Measurements from ENCODE around the gene BRINP3.
"Not testable (repeated sequence)": the region's sequence is repeated elsewhere in the genome, so short reads cannot be mapped to it uniquely, and the experiment has no call there.

Gene BRINP3

DNA sequence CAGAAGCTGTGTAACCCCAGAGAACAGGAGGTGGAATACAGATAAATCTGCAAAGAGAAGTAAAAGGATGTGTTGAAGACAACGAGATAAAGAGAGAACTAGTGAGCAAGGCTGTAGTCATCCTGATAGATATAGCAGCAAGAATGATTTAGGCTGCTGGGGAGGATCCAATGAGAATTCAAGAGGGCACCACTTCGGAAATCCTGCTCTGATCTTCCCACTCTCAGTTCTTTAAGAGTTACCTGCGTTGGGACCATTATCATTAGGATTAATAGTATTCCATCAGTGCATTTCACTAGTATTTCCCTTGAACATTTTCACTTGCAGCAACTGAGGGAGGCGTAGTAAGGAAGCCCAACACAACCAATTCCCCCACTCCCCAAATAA lies at the start of gene BRINP3:
Gene BRINP3 (minus strand): TSS at position 103 of the 387 bp plus-strand sequence.
- DNase-seq (ENCODE audit: low read depth), result no peak

DNA sequence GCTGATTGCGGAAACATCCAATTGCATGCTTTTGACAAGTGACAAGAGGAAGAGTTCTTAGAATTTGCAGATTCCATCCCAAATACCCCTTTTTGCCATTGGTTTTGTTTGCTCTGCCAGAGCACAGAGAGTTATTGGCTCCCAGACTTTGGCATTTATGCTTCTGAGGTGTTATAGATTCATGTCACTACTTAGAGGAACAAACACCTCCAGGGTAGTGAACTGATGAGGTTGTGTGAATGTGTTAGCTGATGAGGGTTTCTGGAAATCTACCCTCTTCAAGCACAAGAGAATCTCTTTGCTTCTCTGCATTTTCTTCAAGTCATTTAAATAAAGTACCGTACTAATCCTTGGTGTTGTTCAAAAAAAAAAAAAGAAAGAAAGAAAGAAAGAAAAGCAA lies 33.9 kb upstream of the BRINP3 start:
- no peak for DNase-seq (ENCODE audit: low read depth)

DNA sequence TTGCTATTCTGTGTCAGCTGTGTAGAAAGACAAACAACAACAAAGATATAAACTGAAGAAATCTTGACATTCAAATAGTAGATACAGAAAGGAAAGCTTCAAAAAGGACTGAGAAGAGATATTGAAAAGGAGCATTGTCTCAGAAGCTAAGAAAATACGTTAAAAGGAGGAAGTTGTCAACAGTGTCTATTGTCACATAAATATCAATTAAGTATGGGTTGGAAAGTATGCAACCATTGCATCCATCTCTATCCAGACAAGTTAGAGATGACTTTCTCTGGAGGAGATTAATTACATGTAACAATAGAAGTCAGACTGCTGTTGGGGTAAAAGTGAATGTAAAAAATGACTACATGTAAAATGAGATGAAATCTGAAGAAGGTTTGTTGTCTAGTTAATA lies 29.7 kb upstream of the BRINP3 start:
- no peak for DNase-seq (ENCODE audit: low read depth)

- not testable (repeated sequence) for DNase-seq (ENCODE audit: low read depth)
Observed at GRCh38 chr1:190504539-190504938, 26.9 kb upstream of the BRINP3 start.

- no peak for DNase-seq (ENCODE audit: low read depth)
Observed at GRCh38 chr1:190497565-190497964, 19.9 kb upstream of the BRINP3 start.

DNA sequence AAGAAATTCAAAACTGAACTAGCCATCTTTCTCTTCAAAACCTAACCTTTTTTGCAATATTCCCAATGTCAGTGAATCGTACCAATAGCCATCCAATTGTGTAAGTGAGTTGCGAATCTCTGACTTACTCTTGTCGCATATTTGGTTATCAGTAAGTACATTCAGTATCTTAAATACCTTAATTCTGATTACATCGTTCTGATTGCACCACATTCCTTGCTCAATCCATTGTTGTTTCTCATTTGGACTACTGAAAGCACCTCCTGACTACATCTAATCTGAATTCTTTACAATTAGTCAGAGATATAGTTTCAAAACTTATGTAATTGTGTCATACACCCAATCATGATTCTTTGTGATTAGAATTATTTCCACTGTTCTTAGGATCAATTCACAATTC lies 16.8 kb upstream of the BRINP3 start:
- DNase-seq (ENCODE audit: low read depth), result no peak

DNA sequence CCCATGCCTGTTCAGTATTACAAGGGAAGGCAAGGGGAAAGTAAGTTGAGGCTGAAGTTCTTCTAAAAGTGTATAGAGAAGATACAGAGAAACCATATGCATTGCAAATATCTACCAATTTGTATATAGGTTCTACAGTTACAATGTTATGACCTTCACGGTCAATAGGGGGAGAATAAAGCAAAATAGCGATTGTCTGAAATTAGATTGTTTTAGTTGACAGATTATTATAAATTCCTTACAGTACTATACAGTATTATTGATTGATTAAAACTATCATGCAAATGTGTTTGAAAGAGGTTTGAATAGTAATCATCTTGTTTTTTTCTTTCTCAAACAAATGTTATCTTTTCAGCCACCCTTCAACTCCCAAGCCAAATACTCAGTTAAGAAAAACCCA lies 13.7 kb upstream of the BRINP3 start:
- DNase-seq (ENCODE audit: low read depth), result no peak

- no peak for DNase-seq (ENCODE audit: low read depth)
Observed at GRCh38 chr1:190484045-190484444, 6.4 kb upstream of the BRINP3 start.

- DNase-seq (ENCODE audit: low read depth), result no peak
Observed at GRCh38 chr1:190480231-190480630, 2.6 kb upstream of the BRINP3 start.

DNA sequence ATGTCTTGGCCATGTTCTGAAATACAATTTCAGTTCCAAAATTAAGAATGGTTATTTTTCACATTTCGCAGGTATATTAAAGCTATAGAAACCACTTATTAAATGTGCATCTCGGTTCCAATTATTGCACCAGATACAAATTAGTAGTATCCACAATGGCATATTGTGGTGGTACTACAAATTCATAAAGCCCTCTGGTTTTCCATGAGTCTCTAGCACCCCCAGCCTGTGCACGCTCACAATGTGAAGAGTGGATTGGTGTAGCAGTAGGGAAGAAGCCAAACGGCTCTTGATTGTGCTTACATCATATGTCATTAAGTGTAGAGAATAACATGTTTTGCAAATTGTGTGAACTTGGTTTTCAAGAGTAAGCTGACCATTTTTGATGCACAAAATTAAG lies 1.9 kb upstream of the BRINP3 start:
- no peak for DNase-seq (ENCODE audit: low read depth)

- DNase-seq (ENCODE audit: low read depth), result no peak
Observed at GRCh38 chr1:190479050-190479397, 1.4 kb upstream of the BRINP3 start.

DNA sequence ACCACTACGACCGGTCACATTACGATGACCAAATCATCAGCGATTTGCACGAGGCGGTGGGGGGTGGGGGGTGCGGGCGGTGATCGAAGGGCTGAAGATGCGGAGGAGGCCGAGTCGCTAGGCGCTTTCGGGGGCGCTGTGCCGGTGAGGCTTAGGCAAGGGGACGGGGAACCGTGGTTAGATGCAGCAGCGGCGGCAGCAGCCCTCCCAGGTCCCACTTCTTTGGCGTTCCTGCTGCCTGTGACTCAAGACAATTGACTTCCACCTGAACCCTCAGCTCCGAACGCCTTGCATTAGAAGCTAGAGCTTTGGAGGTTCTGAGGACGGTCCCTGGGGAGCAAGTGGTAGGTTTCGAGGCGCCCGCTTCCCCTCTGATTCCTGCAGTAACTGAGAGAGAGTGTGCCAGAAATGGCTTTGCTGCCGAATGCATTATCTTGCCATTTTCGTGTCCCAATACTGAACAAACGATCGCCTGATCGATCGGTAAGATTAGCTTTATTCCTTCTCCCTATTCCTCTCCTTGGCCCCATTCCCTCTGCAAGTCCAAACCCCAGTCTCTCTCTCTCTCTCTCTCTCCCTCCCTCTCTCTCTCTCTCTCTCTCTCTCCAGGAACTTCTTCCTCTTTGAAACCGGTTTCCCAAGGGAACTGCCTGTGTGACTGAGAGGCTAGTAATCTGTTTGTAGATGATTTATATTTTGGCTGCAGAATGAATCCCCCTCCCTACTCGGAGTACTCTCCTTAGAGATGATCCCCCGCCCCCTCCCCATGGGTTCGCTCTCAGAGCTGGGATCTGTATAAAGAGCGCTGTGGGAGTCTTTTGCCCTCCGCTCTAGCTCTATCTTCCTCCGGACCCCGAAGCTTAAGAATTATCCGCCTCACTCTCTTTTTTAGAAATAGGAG lies 735 bp upstream of the BRINP3 start:
- DNase-seq (ENCODE audit: low read depth), result no peak

- no peak for DNase-seq (ENCODE audit: low read depth)
Observed at GRCh38 chr1:190476806-190477205, 858 bp downstream of the BRINP3 start.

- no peak for DNase-seq (ENCODE audit: low read depth)
Observed at GRCh38 chr1:190476321-190476720, 1.3 kb downstream of the BRINP3 start.

GRCh38 chr1:190475421-190476141 lies 2.1 kb downstream of the BRINP3 start:
- DNase-seq (ENCODE audit: low read depth), result no peak

- DNase-seq (ENCODE audit: low read depth), result no peak
Observed at GRCh38 chr1:190474650-190475211, 2.9 kb downstream of the BRINP3 start.

GRCh38 chr1:190474010-190474409 lies 3.7 kb downstream of the BRINP3 start:
- no peak for DNase-seq (ENCODE audit: low read depth)

DNA sequence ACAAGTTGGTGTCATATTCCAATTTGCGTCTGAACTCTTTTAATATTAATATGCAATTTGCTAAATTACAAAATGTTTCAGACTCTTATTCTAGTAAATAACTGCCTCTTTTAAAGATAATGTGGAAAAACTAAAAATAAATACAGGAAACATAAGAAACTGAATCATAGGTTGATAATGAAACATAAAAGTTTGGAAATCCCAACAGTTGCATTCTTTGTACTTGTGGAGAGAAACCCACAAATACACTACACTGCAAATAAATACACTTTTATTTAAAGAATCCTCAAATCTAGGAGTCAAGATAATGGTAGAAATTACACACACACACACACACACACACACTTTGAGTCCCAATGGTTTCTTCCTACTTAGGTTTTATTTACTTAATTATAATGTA lies 5.2 kb downstream of the BRINP3 start:
- DNase-seq (ENCODE audit: low read depth), result no peak

DNA sequence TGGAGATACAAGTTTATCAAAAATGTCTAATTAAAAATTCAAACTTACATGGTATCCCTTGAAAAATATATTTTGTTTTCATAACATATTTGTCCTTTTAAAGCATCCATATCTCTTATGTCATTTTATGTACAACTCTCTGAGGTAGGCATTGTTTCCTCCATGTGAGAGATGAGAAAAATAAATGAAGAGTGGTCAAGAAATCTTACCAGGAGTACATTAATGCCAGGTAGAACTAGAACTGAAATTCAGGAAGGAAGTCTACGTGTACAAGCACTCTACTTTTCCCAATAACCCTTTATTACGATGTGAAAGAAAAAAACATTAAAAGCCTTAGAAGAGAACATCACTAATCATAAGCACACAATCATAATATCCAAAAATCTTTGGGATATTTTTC lies 5.6 kb downstream of the BRINP3 start:
- no peak for DNase-seq (ENCODE audit: low read depth)

DNA sequence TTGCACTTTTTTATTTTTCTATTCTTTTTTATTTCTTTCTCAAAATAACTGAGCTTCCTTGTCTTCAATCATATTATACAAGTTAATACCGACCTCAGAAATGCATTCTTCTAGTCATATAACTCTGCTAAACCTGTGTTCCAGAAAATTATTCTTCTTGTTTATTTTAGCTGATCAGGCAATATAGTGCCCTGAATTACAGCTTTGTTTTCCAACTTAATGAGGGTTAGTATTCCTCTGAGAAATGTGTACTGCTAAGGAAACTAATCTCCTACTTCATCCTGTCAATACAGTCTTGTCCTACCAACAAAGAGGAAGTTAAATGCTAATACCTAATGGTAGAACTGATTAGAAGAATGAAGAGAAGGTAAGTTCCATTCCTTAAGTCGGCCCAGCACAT lies 13.0 kb downstream of the BRINP3 start:
- DNase-seq (ENCODE audit: low read depth), result no peak

GRCh38 chr1:190456129-190456528 lies 21.5 kb downstream of the BRINP3 start:
- DNase-seq (ENCODE audit: low read depth), result no peak

GRCh38 chr1:190455631-190456030 lies 22.0 kb downstream of the BRINP3 start:
- no peak for DNase-seq (ENCODE audit: low read depth)

GRCh38 chr1:190453550-190453949 lies 24.1 kb downstream of the BRINP3 start:
- no peak for DNase-seq (ENCODE audit: low read depth)

All from GM04503 (cell line).